NT2/D1 (cell line): ENCODE data around the gene ANTXR1.

Experiments used
- DNase-seq: peaks from one replicate; pipeline ENCODE4 v3.0.0-alpha.2; 2011; ENCODE audit warnings: low read depth, low spot score
- H3K27me3 ChIP-seq: 2 replicates; pipeline ENCODE4 v1.6.0; 2011; ENCODE audit warnings: mild to moderate bottlenecking; ENCODE audit not compliant: insufficient read length, insufficient read depth
- H3K36me3 ChIP-seq: 2 replicates; pipeline ENCODE4 v1.6.1; 2011; ENCODE audit warnings: mild to moderate bottlenecking, low read length, mixed read lengths; ENCODE audit not compliant: insufficient read depth, insufficient read length
- H3K4me1 ChIP-seq: 2 replicates; pipeline ENCODE4 v1.5.1; 2011; ENCODE audit not compliant: insufficient read depth, insufficient read length
- H3K4me3 ChIP-seq: 2 replicates; pipeline ENCODE4 v1.5.1; 2011; ENCODE audit warnings: low read depth; ENCODE audit not compliant: insufficient read length
- H3K9ac ChIP-seq: 2 replicates; pipeline ENCODE4 v1.6.0; 2011; ENCODE audit warnings: low read depth; ENCODE audit not compliant: insufficient read length
- H3K9me3 ChIP-seq: 2 replicates; pipeline ENCODE4 v1.5.1; 2011; ENCODE audit warnings: mild to moderate bottlenecking, low read length; ENCODE audit not compliant: insufficient read depth
- SUZ12 ChIP-seq: IDR thresholded peaks from 2 replicates; pipeline ENCODE4 v1.6.1; 2011; ENCODE audit not compliant: insufficient read length, insufficient read depth; ENCODE audit errors: extremely low read depth
- YY1 ChIP-seq: IDR thresholded peaks from 2 replicates; pipeline ENCODE4 v1.6.1; 2011; ENCODE audit not compliant: insufficient read length, insufficient read depth
- ZNF274 ChIP-seq: IDR thresholded peaks from 2 replicates; pipeline ENCODE4 v1.6.1; 2011; ENCODE audit warnings: mild to moderate bottlenecking, low read depth, low read length

Gene ANTXR1

GRCh38 chr2:69023236-69023635 is 10.3 kb downstream of the ANTXR1 start:
- Histone ChIP-seq H3K4me1 (no peaks in the 10 kb centered on the region), H3K9me3 (no peaks in the 10 kb centered on the region), H3K27me3 (no peaks in the 10 kb centered on the region), H3K4me3 (no peak overlapping the region), H3K36me3 (peaks cover 2% of the 10 kb centered on the region), H3K9ac (no peak overlapping the region)
- TF ChIP-seq SUZ12, result no peak
- TF ChIP-seq YY1, result no peak
- TF ChIP-seq ZNF274, result no peak
- DNase-seq, result no peak

- H3K27me3 ChIP-seq, result no peaks in the 10 kb centered on the region
- H3K4me3 ChIP-seq, result no peak overlapping the region
- H3K9ac ChIP-seq, result no peak overlapping the region
- TF ChIP-seq YY1, result no peak
- no peak for TF ChIP-seq ZNF274
- no peaks in the 10 kb centered on the region for H3K9me3 ChIP-seq
- H3K36me3 ChIP-seq, result peaks cover 2% of the 10 kb centered on the region
- peak; percentile 44 for DNase-seq
- H3K4me1 ChIP-seq, result no peaks in the 10 kb centered on the region
Measured at GRCh38 chr2:69026026-69026425, 13.0 kb downstream of the ANTXR1 start.

GRCh38 chr2:69026691-69027459 is 13.9 kb downstream of the ANTXR1 start:
- Histone ChIP-seq H3K9me3 (no peaks in the 10 kb centered on the region), H3K4me3 (no peak overlapping the region), H3K4me1 (no peaks in the 10 kb centered on the region), H3K36me3 (peaks cover 2% of the 10 kb centered on the region), H3K27me3 (no peaks in the 10 kb centered on the region), H3K9ac (no peak overlapping the region)
- no peak for TF ChIP-seq YY1
- TF ChIP-seq SUZ12, result no peak
- TF ChIP-seq ZNF274, result no peak
- no peak for DNase-seq

GRCh38 chr2:69030800-69031428 is 17.9 kb downstream of the ANTXR1 start:
- Histone ChIP-seq H3K27me3 (no peaks in the 10 kb centered on the region), H3K4me1 (no peaks in the 10 kb centered on the region), H3K36me3 (no peaks in the 10 kb centered on the region), H3K4me3 (no peak overlapping the region), H3K9me3 (no peaks in the 10 kb centered on the region), H3K9ac (no peak overlapping the region)
- no peak for DNase-seq
- no peak for TF ChIP-seq YY1
- TF ChIP-seq SUZ12, result no peak
- TF ChIP-seq ZNF274, result no peak

- TF ChIP-seq SUZ12, result no peak
- TF ChIP-seq YY1, result no peak
- TF ChIP-seq ZNF274, result no peak
- no peak overlapping the region for H3K4me3 ChIP-seq
- no peaks in the 10 kb centered on the region for H3K27me3 ChIP-seq
- no peak for DNase-seq
- no peaks in the 10 kb centered on the region for H3K9me3 ChIP-seq
- no peak overlapping the region for H3K9ac ChIP-seq
- no peaks in the 10 kb centered on the region for H3K4me1 ChIP-seq
- no peaks in the 10 kb centered on the region for H3K36me3 ChIP-seq
Measured at GRCh38 chr2:69031466-69031865, 18.5 kb downstream of the ANTXR1 start.

GRCh38 chr2:69032336-69032735 is 19.4 kb downstream of the ANTXR1 start:
- H3K36me3 ChIP-seq, result no peaks in the 10 kb centered on the region
- DNase-seq, result no peak
- no peaks in the 10 kb centered on the region for H3K9me3 ChIP-seq
- H3K4me1 ChIP-seq, result no peaks in the 10 kb centered on the region
- no peak overlapping the region for H3K9ac ChIP-seq
- no peak overlapping the region for H3K4me3 ChIP-seq
- no peak for TF ChIP-seq SUZ12
- TF ChIP-seq ZNF274, result no peak
- H3K27me3 ChIP-seq, result no peaks in the 10 kb centered on the region

- Histone ChIP-seq H3K9me3 (no peaks in the 10 kb centered on the region), H3K27me3 (no peaks in the 10 kb centered on the region), H3K4me1 (no peaks in the 10 kb centered on the region), H3K4me3 (no peak overlapping the region), H3K36me3 (no peaks in the 10 kb centered on the region), H3K9ac (no peak overlapping the region)
- TF ChIP-seq YY1 (no peak), ZNF274 (no peak), SUZ12 (no peak)
- DNase-seq, result no peak
Measured at GRCh38 chr2:69033461-69034095, 20.6 kb downstream of the ANTXR1 start.
